ENCODE measurements around the gene COL16A1. TPM values are rescaled to one million over a fixed set of nuclear protein-coding genes. Genes with fewer than 3 reads are reported as not detected.

Gene COL16A1
- total RNA-seq, 1 donor from 2014 or later: 158 TPM

GRCh38 chr1:31705080-31705866 is 1.5 kb upstream of the COL16A1 start:
- DNase-seq: peak; percentile 81

DNA sequence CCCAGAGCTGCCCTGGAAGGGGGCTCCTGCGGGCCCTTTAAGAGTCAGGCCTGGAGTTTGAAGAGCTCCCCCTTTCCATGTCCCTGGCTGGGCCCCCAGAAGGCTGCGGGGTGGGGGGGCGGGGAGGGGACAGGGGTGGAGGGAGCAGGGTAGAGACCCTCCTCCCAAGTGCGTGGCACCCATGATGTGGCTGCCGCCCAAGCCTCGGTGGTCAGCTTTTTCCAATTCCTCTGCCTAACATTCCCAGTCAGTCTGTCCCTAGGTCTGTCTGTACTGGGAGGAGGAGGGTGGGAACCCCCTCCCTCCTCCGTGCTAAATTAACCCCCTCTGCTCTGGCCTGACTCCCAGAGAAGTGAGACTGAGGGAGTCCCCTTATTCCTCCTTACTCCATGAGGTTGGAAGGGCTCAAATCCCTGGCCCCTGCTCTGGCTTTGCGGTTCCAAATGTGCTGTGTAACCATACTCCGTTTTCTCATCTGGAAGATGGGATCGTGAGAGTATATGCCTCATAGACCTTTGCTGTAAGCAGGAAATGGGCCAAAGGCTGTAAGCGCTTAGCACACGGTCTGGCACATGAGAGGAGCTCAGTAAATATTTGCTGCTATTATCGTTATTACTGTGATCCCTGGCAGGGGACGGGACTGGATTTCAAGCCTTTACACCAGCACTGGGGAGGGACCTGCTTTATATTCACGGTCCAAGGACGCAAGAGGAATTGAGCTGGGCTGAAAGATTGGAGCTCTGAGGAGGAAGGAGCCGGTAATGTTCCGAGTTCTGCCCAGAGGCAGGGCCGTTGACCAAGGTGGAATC is 658 bp upstream of the COL16A1 start:
- DNase-seq: peak; percentile 69

GRCh38 chr1:31702836-31703404 is 897 bp downstream of the COL16A1 start:
- no peak for DNase-seq

GRCh38 chr1:31701091-31701736 is 2.6 kb downstream of the COL16A1 start:
- peak; percentile 92 for DNase-seq

DNA sequence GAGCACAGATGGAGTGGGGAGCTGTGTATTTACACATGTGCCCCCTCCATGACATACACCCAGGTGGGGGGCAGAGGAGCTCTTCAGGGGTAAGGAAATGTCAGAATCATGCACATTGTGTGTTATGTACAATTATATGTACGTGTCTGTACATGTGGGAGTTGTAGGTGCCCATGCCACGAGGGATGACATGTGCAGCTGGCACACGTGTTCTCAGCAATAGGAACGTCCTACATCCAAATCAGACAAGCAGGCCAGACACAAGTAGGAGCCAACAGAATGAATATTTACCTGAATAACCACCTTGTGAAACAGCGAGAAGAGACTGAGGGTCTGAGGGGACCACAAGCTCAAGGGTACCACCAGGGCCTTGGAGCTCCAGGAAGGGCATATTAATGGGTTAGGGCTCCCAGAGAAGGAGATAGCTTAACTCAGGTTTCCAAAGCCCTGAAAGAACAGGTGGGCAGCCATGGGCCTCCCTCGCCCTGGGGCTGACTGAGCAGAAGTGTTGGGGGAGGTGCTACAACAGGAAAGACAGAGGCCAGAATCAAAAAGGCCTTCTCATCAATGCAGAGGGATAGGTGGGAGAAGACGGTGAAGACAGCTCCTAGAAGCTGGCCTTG is 3.2 kb downstream of the COL16A1 start:
- DNase-seq: no peak

GRCh38 chr1:31699341-31699891 is 4.4 kb downstream of the COL16A1 start:
- DNase-seq: no peak

GRCh38 chr1:31697369-31697984 is 6.3 kb downstream of the COL16A1 start:
- no peak for DNase-seq

DNA sequence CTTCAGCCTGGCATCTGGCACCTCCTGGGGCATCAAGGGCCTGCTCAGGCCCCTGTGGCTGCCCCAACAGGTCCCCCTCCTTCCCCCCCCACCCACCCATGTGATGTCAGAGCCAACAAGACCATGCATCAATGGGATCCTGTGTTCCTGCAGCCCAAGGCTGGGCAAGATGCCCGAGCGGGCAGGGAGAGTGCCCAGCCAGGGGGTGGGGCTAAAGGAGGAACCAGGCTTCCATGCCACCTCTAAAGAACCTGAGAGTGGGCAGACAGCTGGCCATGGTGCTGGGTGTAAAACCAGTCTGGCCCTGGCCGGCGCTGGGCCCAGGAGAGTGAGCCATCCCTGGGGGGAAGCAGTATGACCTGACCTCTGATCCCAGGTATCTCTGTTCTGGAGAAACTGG is 7.6 kb downstream of the COL16A1 start:
- peak; percentile 65 for DNase-seq

DNA sequence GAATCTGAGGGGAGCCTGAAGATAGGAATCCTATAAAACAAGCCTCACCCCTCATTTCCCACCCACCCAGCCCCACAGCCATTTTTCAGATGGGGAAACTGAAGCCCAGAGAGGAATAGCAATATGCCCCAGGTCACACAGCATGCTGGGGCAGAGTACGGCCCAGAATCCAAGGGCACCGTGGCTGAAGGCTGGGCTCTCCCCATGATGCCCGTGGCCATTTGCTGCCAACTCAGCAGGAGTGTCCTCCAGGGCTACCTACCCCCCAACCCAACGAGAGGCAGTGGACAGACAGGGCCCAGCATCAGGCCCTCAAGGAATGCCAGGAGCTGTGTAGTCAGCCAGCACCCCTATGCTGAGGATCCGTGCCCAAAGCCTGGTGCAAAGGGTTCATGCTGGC is 8.5 kb downstream of the COL16A1 start:
- no peak for DNase-seq

DNA sequence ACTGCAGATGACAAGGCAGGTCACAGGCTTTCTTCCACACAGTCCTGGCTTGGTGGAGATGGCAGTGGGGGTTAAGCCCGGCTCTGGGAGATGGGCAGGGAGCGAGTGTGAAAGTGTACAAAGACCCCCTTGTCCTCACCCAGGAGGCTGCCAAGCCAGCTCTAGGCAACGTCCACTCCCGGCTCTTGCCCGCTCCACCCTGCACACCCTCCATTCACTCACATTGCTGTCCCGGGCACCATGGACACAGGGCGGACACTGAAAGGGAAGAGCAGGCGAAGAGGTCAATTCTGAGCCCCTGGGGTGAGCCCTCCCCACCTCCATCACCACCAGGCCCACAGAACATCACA is 8.9 kb downstream of the COL16A1 start:
- DNase-seq: peak; percentile 44

DNA sequence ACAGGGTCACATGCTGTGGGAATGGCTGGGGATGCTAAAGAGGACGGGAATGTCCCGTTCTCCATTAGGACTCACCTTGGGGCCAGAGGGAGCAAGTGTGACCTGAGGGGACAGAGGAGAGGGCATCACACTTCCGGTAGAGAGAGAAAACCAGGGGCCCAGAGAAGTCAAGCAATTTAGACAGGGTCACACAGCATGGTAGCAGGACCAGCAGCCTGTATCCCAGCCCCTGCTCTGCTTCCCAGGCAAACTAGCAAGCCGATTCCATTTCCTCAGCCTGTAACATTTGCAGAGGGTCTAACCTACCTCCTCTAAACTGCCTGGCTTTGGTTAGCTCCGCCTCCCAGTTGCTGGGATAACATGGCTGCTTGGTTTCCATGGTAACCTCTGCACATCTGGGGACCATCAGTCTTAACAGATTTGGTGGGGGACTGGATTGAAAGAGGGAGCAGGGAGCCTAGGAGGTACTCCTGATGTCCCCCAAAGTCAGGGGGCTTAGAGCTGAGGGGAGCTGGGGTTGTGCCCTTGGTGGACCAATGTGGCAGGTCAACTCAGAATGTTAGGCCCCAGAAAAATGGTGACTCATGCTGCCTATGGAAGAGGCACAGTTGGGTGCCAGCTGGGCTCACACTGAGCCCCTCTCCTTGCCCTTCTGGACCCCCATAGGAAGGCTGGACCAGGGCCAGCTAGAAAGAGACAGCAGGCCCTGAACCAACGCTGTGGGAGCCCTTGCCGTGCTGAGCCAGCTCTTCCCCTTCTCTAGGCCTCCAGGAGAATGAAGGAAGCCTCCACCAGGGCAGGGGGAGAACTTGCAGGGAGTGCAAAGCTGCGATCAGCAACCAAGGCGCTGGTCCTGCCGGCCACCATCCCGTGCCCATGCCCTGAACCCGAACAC is 9.5 kb downstream of the COL16A1 start:
- DNase-seq: peak; percentile 62

DNA sequence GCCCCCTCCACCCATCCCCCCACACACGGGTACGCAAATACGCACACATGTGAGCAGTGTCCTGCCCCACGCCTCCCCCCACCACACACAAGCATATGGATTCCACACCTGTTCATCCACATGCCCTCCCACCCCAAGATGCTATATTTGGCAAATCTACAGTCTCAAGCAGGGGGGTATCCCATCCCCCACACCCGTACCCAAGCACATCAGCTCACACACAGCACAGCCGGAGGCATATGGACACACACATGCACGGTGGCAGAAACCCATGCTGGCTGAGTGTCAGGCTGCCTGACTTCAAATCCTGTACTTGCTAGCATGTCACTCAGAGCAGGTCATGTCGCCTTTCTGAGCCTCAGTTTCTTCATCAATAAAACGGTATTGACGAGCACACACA is 10.6 kb downstream of the COL16A1 start:
- DNase-seq: peak; percentile 60

GRCh38 chr1:31691951-31692350 is 11.9 kb downstream of the COL16A1 start:
- peak; percentile 36 for DNase-seq

DNA sequence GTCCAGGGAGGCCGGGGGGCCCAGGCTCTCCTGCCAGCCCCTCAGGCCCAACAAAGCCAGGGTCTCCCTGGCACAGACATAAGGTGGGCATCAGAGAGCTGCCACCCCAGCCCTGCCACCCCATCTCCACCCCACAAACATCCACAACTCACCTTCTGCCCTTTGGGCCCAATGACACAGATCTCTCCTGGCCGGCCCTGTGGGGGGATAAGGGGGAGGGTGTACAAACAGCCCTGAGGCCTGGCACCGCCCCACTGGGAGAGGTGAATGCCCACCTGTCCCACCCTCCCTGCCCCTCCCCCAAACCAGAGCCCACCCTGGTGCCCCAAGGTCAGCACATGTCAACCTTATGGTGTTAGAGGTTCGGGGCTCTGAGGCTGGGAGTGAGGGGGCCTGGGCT is 12.4 kb downstream of the COL16A1 start:
- DNase-seq: no peak

DNA sequence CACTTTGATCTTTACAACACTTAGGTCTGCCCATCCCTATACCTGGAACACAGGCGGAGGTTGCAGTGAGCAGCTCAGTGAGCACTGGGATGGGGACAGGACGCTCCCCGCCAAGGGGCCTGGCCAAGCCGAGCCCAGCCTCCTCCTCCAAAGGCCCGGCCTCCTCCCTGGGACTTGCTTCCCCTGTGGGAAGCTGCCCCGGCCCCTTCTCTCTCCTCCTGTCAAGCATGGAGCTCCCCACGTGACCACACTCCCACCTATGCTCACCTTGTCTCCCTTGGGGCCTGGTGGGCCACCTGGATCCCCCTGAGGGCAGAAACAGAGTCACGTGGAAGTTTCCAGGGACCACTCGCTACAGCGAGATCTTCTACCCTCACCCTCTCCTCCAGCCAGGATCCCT is 12.9 kb downstream of the COL16A1 start:
- DNase-seq: no peak

GRCh38 chr1:31689854-31690253 is 14.0 kb downstream of the COL16A1 start:
- DNase-seq: no peak

GRCh38 chr1:31689379-31689778 is 14.4 kb downstream of the COL16A1 start:
- DNase-seq: no peak

DNA sequence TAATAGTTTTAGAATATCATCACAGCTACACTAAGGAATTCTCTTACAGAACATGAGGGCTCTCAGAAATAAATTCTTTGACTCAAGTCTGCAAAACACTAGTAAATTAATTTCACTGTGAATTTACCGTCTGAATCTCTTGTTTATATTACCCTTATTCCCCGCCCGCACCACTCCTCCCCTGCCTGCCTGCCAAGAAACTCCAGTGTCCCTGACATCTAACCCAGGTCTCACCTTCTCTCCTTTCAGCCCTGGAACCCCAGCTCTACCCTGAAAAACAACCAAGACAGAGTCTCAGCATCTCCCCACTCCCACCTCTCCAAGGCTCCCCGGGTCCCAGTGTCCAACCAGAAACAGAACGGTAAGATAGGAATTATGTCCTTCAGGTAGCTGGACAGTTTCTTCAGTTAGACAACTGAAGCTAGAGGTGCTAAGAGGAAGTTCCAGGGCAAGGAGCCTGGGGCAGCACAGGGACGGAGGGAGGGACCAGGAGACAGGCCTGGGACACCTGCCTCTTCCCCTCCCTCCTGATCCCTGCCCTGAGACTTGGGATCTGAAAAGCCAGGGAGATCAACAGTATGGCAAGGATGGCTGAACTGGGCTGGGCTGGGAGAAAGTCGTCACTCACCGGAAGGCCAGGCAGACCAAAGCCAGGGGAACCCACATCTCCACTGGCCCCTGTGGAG is 15.4 kb downstream of the COL16A1 start:
- DNase-seq: no peak

GRCh38 chr1:31687601-31688000 is 16.2 kb downstream of the COL16A1 start:
- no peak for DNase-seq

GRCh38 chr1:31685795-31686194 is 18.0 kb downstream of the COL16A1 start:
- no peak for DNase-seq
